ENCODE data around the gene BCL3. TPM values are rescaled to one million over a fixed set of nuclear protein-coding genes. Genes with fewer than 3 reads are reported as not detected.

The BCL3 gene
- total RNA-seq, 1 experiment from 2014 or later, result 2.2 TPM

DNA sequence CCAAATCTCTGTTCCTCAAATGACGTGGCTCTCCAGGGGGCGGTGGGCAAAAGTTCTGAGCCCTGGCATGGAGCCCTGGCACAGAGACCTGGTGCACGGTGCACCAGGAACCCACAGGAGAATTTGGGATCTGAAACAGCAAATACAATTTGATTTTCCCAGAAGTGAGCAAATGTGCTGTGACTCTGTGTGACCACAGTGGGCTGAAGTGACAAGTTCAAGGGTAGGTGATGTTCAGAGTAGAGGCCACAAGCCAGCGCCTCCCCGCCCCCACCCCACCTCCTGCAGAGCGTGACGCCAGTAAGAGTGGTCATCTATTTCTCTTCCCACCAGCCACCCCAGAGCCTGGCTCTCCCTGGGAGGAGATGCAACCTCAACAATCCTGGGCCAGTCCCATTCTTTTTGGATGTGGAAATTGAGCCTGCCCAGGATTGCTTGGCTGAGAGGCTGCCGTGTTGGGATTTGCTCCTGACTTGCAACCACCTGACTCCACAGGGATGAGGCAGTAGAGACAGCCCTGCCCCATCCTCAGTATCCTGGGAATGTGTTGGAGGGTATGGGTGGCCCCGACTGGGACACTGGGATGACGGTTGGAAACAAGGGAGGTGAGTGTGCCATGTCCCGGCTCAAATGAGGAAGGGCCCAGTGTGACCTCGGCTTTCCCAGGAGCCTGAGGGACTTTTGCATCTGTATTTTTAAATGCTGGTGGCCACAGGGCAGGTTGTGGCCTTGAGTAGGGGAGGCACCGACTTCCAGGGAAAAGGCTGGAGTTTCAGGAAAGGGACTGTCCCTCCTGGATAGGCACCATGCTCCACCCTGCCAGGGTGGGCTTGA lies 11.1 kb upstream of the BCL3 start:
- no peak overlapping the region for H3K4me2 ChIP-seq (ENCODE audit: insufficient read depth, insufficient read length, low read length)
- no peaks in the 10 kb centered on the region for H4K20me1 ChIP-seq (ENCODE audit: control insufficient read depth, insufficient read depth, insufficient read length)
- no peak overlapping the region for H2AK5ac ChIP-seq (ENCODE audit: insufficient read length, low read length)
- Mint-ChIP-seq H3K4me1 (peaks cover 7 to 22% of the 10 kb centered on the region in 2 experiments), H3K27ac (peak overlapping the region in 1 of 3 experiments; percentile 20; a peak in 1 of 7 replicates), H3K4me3 (no peak overlapping the region), H3K9me3 (peaks cover 0 to 3% of the 10 kb centered on the region in 2 experiments; a peak in 1 of 5 replicates), H3K27me3 (ENCODE audit: low read depth) (peaks cover 28% of the 10 kb centered on the region), H3K36me3 (ENCODE audit: insufficient read depth in 1 of 3, low read depth in 3 of 3) (no peaks in the 10 kb centered on the region; a peak in 1 of 7 replicates)
- no peak overlapping the region for H2BK5ac ChIP-seq (ENCODE audit: insufficient read length, low read length)
- no peak overlapping the region for H3K9ac ChIP-seq (ENCODE audit: extremely low read depth, insufficient read length, low read length)
- no peak overlapping the region for H2BK20ac ChIP-seq (ENCODE audit: low read depth, low read length, poor library complexity, severe bottlenecking)
- no peaks in the 10 kb centered on the region for H3K79me1 ChIP-seq (ENCODE audit: insufficient read depth, low read depth, low read length, poor library complexity, severe bottlenecking)
- H3K9me3 ChIP-seq (ENCODE audit: control insufficient read depth, low read depth, low read length), result no peaks in the 10 kb centered on the region
- H3K23me2 ChIP-seq (ENCODE audit: insufficient read length, low read depth, low read length, poor library complexity, severe bottlenecking), result no peaks in the 10 kb centered on the region
- no peaks in the 10 kb centered on the region for H3K79me2 ChIP-seq (ENCODE audit: insufficient read depth, low read length)
- no peak overlapping the region for H4K8ac ChIP-seq (replicated peaks; ENCODE audit: insufficient read length, low read depth, low read length)
- H3K23ac ChIP-seq (ENCODE audit: insufficient read length, low read depth, low read length), result no peak overlapping the region
- H3T11ph ChIP-seq (ENCODE audit: low read length), result no peak overlapping the region
- H3K56ac ChIP-seq (ENCODE audit: insufficient read length, low read depth, low read length), result no peak overlapping the region
- H3K18ac ChIP-seq (ENCODE audit: insufficient read length, low read depth, low read length), result no peak overlapping the region
- no peaks in the 10 kb centered on the region for H3K27me3 ChIP-seq (ENCODE audit: insufficient read depth, low read length)
- no peak overlapping the region for H2BK120ac ChIP-seq (ENCODE audit: low read depth, low read length, poor library complexity, severe bottlenecking)
- no peak overlapping the region for H2BK15ac ChIP-seq (ENCODE audit: low read depth, low read length)
- no peak overlapping the region for H3K4ac ChIP-seq (ENCODE audit: low read depth, low read length)
- H4K5ac ChIP-seq (ENCODE audit: insufficient read length, low read depth, low read length), result no peak overlapping the region
- H4K91ac ChIP-seq (ENCODE audit: insufficient read length, low read depth, low read length), result no peak overlapping the region
- H3K4me1 ChIP-seq (ENCODE audit: insufficient read depth, low read length), result no peaks in the 10 kb centered on the region; the same call in 1 of the 2 replicates
- TF ChIP-seq, protein P1, sequence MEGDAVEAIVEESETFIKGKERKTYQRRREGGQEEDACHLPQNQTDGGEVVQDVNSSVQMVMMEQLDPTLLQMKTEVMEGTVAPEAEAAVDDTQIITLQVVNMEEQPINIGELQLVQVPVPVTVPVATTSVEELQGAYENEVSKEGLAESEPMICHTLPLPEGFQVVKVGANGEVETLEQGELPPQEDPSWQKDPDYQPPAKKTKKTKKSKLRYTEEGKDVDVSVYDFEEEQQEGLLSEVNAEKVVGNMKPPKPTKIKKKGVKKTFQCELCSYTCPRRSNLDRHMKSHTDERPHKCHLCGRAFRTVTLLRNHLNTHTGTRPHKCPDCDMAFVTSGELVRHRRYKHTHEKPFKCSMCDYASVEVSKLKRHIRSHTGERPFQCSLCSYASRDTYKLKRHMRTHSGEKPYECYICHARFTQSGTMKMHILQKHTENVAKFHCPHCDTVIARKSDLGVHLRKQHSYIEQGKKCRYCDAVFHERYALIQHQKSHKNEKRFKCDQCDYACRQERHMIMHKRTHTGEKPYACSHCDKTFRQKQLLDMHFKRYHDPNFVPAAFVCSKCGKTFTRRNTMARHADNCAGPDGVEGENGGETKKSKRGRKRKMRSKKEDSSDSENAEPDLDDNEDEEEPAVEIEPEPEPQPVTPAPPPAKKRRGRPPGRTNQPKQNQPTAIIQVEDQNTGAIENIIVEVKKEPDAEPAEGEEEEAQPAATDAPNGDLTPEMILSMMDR (conservative IDR thresholded peaks at IDR 0.05), result no peak
- H2AFZ ChIP-seq (ENCODE audit: low read length), result no peak overlapping the region
- no peak overlapping the region for H3K14ac ChIP-seq (ENCODE audit: insufficient read depth, low read length)
- no CpG with 5 or more reads among the region's 13 CpGs for WGBS (ENCODE audit: extremely low coverage, insufficient read length, low lambda C conversion rate)
- no peak overlapping the region for H2BK12ac ChIP-seq (ENCODE audit: insufficient read length, low read depth, low read length)
- DNase-seq, result peak; percentile 33
- no peak overlapping the region for H3K27ac ChIP-seq (ENCODE audit: insufficient read length, low read depth, low read length)

All from H9 (cell line).